Neural progenitor cell (in vitro differentiated cells): ENCODE results near the gene EMC7. TPM values are rescaled to one million over a fixed set of nuclear protein-coding genes. Genes with fewer than 3 reads are reported as not detected.

Experiments
- DNase-seq: peaks from one replicate; pipeline ENCODE4 v3.0.0-alpha.2; 2016; ENCODE audit warnings: low spot score
- H2AFZ ChIP-seq: fragments of 200-600 bp; sonication (generic); replicated peaks from 2 replicates; pipeline ENCODE4 v1.6.1; 2016; ENCODE audit warnings: antibody characterized with exemption
- H3F3A ChIP-seq: fragments of 200-600 bp; sonication (generic); 2 replicates; pipeline ENCODE4 v1.6.1; 2016; ENCODE audit warnings: antibody characterized with exemption, low read depth
- H3K27ac ChIP-seq: fragments of 200-600 bp; sonication (generic); 2 replicates; pipeline ENCODE4 v1.5.1; 2016; ENCODE audit warnings: mild to moderate bottlenecking
- H3K27me3 ChIP-seq: fragments of 200-600 bp; sonication (generic); 2 replicates; pipeline ENCODE4 v1.6.1; 2016; ENCODE audit warnings: mild to moderate bottlenecking, moderate library complexity
- H3K36me3 ChIP-seq: fragments of 200-600 bp; sonication (generic); 2 replicates; pipeline ENCODE4 v1.5.1; 2016
- H3K4me1 ChIP-seq: fragments of 200-600 bp; sonication (generic); 2 replicates; pipeline ENCODE4 v1.6.1; 2016; ENCODE audit warnings: mixed run types
- H3K4me2 ChIP-seq: fragments of 200-600 bp; sonication (generic); 2 replicates; pipeline ENCODE4 v1.6.1; 2016
- H3K4me3 ChIP-seq: fragments of 200-600 bp; sonication (generic); 2 replicates; pipeline ENCODE4 v1.5.1; 2016
- H3K79me2 ChIP-seq: fragments of 200-600 bp; sonication (generic); 2 replicates; pipeline ENCODE4 v1.6.1; 2016; ENCODE audit warnings: low read depth
- H3K9ac ChIP-seq: fragments of 200-600 bp; sonication (generic); 2 replicates; pipeline ENCODE4 v1.6.1; 2016
- H3K9me3 ChIP-seq: fragments of 200-600 bp; sonication (generic); 2 replicates; pipeline ENCODE4 v1.5.1; 2016; ENCODE audit warnings: low read depth
- H4K20me1 ChIP-seq: fragments of 200-600 bp; sonication (generic); 2 replicates; pipeline ENCODE4 v1.6.1; 2016; ENCODE audit warnings: low read depth
- H3K27ac Mint-ChIP-seq: 3 replicates; pipeline ENCODE4 v1.8.0; 2021; ENCODE audit warnings: mixed read lengths
- H3K27me3 Mint-ChIP-seq: 2 replicates; pipeline ENCODE4 v1.8.0; 2022; ENCODE audit warnings: low read depth, mild to moderate bottlenecking, inconsistent platforms, moderate library complexity, mixed read lengths; ENCODE audit not compliant: insufficient read depth
- H3K36me3 Mint-ChIP-seq: 3 replicates; pipeline ENCODE4 v1.8.0; 2021; ENCODE audit warnings: mixed read lengths
- H3K4me1 Mint-ChIP-seq: 3 replicates; pipeline ENCODE4 v1.8.0; 2021; ENCODE audit warnings: mixed read lengths
- H3K4me3 Mint-ChIP-seq: 3 replicates; pipeline ENCODE4 v1.8.0; 2021; ENCODE audit warnings: mild to moderate bottlenecking, moderate library complexity, mixed read lengths
- H3K9me3 Mint-ChIP-seq: 3 replicates; pipeline ENCODE4 v1.8.0; 2020; ENCODE audit warnings: mixed read lengths
- CTCF ChIP-seq: fragments of 200-600 bp; sonication (generic); IDR thresholded peaks from 2 replicates; pipeline ENCODE4 v1.5.1; 2017; ENCODE audit warnings: antibody characterized with exemption, mild to moderate bottlenecking
- EZH2 ChIP-seq: fragments of 200-600 bp; sonication (generic); IDR thresholded peaks from 2 replicates; pipeline ENCODE4 v1.6.1; 2017; ENCODE audit warnings: antibody characterized with exemption, mild to moderate bottlenecking, moderate library complexity
- EZH2phosphoT487 ChIP-seq: fragments of 200-600 bp; sonication (generic); IDR thresholded peaks from 2 replicates; pipeline ENCODE4 v1.6.1; 2017; ENCODE audit warnings: antibody characterized with exemption
- total RNA-seq: library from RNA; depleted of rRNA; stranded (reverse); fragments of >200 nt; gene quantifications from 2 replicates; pipeline ENCODE4 v1.2.3, GENCODE V29; 2015; ENCODE audit warnings: low replicate concordance

The EMC7 gene
- total RNA-seq, 1 donor from 2014 or later, result 25.6 TPM

GRCh38 chr15:34047893-34048775 lies 53.5 kb downstream of the EMC7 start:
- Histone ChIP-seq H3K36me3 (no peaks in the 10 kb centered on the region), H3K9me3 (peaks cover 6% of the 10 kb centered on the region), H4K20me1 (no peaks in the 10 kb centered on the region), H3K4me3 (no peak overlapping the region), H3K27me3 (no peaks in the 10 kb centered on the region), H3K4me2 (no peak overlapping the region), H3F3A (no peaks in the 10 kb centered on the region), H3K4me1 (no peaks in the 10 kb centered on the region), H3K9ac (no peak overlapping the region), H2AFZ (no peak overlapping the region), H3K27ac (no peak overlapping the region), H3K79me2 (no peaks in the 10 kb centered on the region)
- no peak overlapping the region for H3K27ac Mint-ChIP-seq
- peaks cover 3% of the 10 kb centered on the region for H3K27me3 Mint-ChIP-seq
- no peak for TF ChIP-seq EZH2
- TF ChIP-seq CTCF, result no peak
- no peak for TF ChIP-seq EZH2phosphoT487
- no peak overlapping the region for H3K4me3 Mint-ChIP-seq
- peaks cover 4% of the 10 kb centered on the region for H3K36me3 Mint-ChIP-seq
- no peak for DNase-seq
- H3K9me3 Mint-ChIP-seq, result peaks cover 31% of the 10 kb centered on the region
- no peaks in the 10 kb centered on the region for H3K4me1 Mint-ChIP-seq

- peaks cover 22% of the 10 kb centered on the region for H3K9me3 Mint-ChIP-seq
- no peak overlapping the region for H3K4me3 Mint-ChIP-seq
- Histone ChIP-seq H3K27me3 (no peaks in the 10 kb centered on the region), H3K27ac (no peak overlapping the region), H3K79me2 (no peaks in the 10 kb centered on the region), H3K9me3 (peaks cover 6% of the 10 kb centered on the region), H3K4me3 (no peak overlapping the region), H3K9ac (no peak overlapping the region), H2AFZ (no peak overlapping the region), H3F3A (no peaks in the 10 kb centered on the region), H4K20me1 (no peaks in the 10 kb centered on the region), H3K36me3 (no peaks in the 10 kb centered on the region), H3K4me1 (no peaks in the 10 kb centered on the region), H3K4me2 (no peak overlapping the region)
- H3K27me3 Mint-ChIP-seq, result peaks cover 1% of the 10 kb centered on the region
- TF ChIP-seq EZH2, result no peak
- TF ChIP-seq EZH2phosphoT487, result no peak
- TF ChIP-seq CTCF, result no peak
- H3K27ac Mint-ChIP-seq, result no peak overlapping the region
- DNase-seq, result no peak
- peaks cover 4% of the 10 kb centered on the region for H3K36me3 Mint-ChIP-seq
- no peaks in the 10 kb centered on the region for H3K4me1 Mint-ChIP-seq
Measured at GRCh38 chr15:34046471-34047145, 55.1 kb downstream of the EMC7 start.

GRCh38 chr15:34043813-34044212 lies 57.8 kb downstream of the EMC7 start:
- H3K4me1 ChIP-seq, result peaks cover 4% of the 10 kb centered on the region
- TF ChIP-seq EZH2 (no peak), CTCF (no peak), EZH2phosphoT487 (no peak)
- H3K9me3 ChIP-seq, result no peaks in the 10 kb centered on the region
- H3K4me3 ChIP-seq, result no peak overlapping the region
- H3K79me2 ChIP-seq, result no peaks in the 10 kb centered on the region
- H3F3A ChIP-seq, result peaks cover 8% of the 10 kb centered on the region
- peaks cover 15% of the 10 kb centered on the region for H3K27me3 ChIP-seq
- no peak overlapping the region for H3K9ac ChIP-seq
- no peaks in the 10 kb centered on the region for H3K36me3 ChIP-seq
- peaks cover 2% of the 10 kb centered on the region for H3K27me3 Mint-ChIP-seq
- no peaks in the 10 kb centered on the region for H4K20me1 ChIP-seq
- H3K4me3 Mint-ChIP-seq, result no peak overlapping the region
- no peak overlapping the region for H3K27ac ChIP-seq
- H3K36me3 Mint-ChIP-seq, result no peaks in the 10 kb centered on the region
- H3K4me1 Mint-ChIP-seq, result peaks cover 9% of the 10 kb centered on the region
- no peak for DNase-seq
- no peak overlapping the region for H2AFZ ChIP-seq
- no peak overlapping the region for H3K27ac Mint-ChIP-seq
- H3K9me3 Mint-ChIP-seq, result peaks cover 2% of the 10 kb centered on the region
- no peak overlapping the region for H3K4me2 ChIP-seq
